Measurements from ENCODE around the gene CASP4.

CASP4 gene

DNA sequence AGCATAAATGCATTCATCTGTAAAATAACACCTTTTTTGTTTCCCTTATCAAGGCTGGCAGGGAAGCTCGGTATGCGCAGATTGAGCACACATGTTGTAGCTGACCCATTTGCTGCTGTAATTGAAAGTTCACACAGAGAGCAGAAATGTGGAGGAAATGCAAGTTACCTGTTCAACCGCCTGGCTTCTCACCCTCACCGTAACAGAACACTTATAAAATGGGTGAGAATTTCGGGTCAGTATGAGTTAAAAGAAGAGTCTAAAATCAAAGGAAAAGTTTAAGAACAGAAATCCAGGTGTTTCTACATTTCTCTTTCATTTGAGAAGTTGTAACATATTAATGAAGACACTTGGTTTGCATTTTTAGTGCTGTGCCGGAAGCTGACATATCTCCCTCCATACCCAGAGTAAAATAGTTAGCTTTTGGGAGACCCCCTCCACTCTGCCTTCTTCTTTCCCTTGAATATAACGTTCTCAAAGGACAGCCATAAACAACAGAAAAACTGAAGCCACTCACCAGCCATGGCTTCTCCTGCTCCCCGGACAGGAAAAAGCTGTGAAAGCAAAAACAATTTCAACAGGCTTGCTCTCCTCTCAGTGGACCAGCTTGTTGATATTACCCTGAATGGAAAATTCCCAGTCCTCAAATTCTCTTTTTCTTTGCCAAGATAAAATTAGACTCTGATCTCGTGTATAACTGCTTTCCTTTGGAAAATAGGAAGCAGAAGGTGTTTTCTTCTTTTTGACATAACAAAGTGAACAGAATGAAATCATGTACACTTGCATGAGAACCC, 70.3 kb downstream of the CASP4 start, which contains the start of gene CASP12:
Gene CASP12, minus strand, starts transcription at position 570 of the 794 bp plus-strand sequence.
- no peak for DNase-seq (ENCODE audit: extremely low spot score, insufficient read length, low read depth)
- no peak for FAIRE-seq

DNA sequence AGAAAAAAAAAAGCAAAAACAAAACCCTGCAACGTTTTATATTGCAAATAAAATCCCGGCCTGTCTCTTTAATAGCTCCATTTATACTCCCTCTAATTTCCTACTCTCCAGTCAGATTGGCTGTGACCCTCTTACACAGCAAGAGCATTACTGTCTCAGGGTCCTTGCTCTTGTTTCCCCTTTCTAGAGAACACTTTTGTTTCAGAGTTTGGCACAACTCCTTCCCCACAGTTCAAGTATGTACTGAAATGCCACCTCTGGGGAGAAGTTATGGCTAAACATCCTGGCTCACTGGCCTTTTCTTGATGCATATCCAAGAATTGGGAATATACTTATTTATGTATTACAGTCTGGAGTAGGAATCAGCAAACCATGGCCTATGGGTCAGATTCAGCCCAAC, 72.7 kb downstream of the CASP4 start:
- DNase-seq (ENCODE audit: extremely low spot score, insufficient read length, low read depth) (no peak), FAIRE-seq (no peak)

- FAIRE-seq (no peak), DNase-seq (ENCODE audit: extremely low spot score, insufficient read length, low read depth) (no peak)
These were observed 74.5 kb downstream of the CASP4 start for GRCh38 chr11:104893876-104894275.
